IMR-90 (cell line): ENCODE results near the gene KCNE4. TPM values are rescaled to one million over a fixed set of nuclear protein-coding genes. Genes with fewer than 3 reads are reported as not detected.
A peak's percentile ranks its signal among the peaks of the same experiment; 100 is the strongest.

Source experiments
- ATAC-seq: fragments of 200-7000 bp; cut with Tn5 transposase; 2 replicates; pipeline ENCODE4 v1.9.1; 2020; ENCODE audit warnings: low read depth, mild to moderate bottlenecking, moderate library complexity
- BruUV-seq: library from RNA; stranded (reverse); fragments of 400-500 nt; replicated peaks from 2 replicates; lab custom pipeline; 2021; lab: Mats Ljungman, UMichigan
- CTCF ChIA-PET: fragments of 300-600 bp; formaldehyde crosslinking; extraction: SDS; loops from one replicate; lab custom pipeline; 2021; ENCODE audit warnings: antibody characterized with exemption; lab: Yijun Ruan, JAX
- POLR2A ChIA-PET: fragments of 300-600 bp; sonication (Branson Sonifier 250); formaldehyde crosslinking; loops from one replicate; lab custom pipeline; 2022; ENCODE audit warnings: antibody characterized with exemption; ENCODE audit not compliant: unreplicated experiment; lab: Charles Lee
- DNase-seq: peaks from one replicate; pipeline ENCODE4 v3.0.0; 2013
- H2AFZ ChIP-seq: replicated peaks from 2 replicates; pipeline ENCODE3; 2013; ENCODE audit warnings: low read length, mild to moderate bottlenecking; ENCODE audit not compliant: poor library complexity
- H2AK5ac ChIP-seq: 2 replicates; pipeline ENCODE4 v1.6.1; 2013; ENCODE audit warnings: low read depth, low read length, inconsistent platforms
- H2AK9ac ChIP-seq: replicated peaks from 2 replicates; pipeline ENCODE3; 2013; ENCODE audit warnings: mild to moderate bottlenecking, low read depth, low read length, moderate library complexity; ENCODE audit not compliant: poor library complexity
- H2BK120ac ChIP-seq: 2 replicates; pipeline ENCODE4 v1.6.1; 2013; ENCODE audit warnings: low read depth, low read length, inconsistent platforms
- H2BK15ac ChIP-seq: 3 replicates; pipeline ENCODE4 v1.6.1; 2013; ENCODE audit warnings: low read depth, low read length, inconsistent platforms
- H2BK20ac ChIP-seq: 2 replicates; pipeline ENCODE4 v1.6.1; 2013; ENCODE audit warnings: low read depth, mild to moderate bottlenecking, inconsistent platforms, low read length, moderate library complexity
- H2BK5ac ChIP-seq: 2 replicates; pipeline ENCODE4 v1.6.1; 2013; ENCODE audit warnings: mild to moderate bottlenecking, low read depth, low read length, inconsistent platforms; ENCODE audit not compliant: poor library complexity, severe bottlenecking
- H3K14ac ChIP-seq: replicated peaks from 2 replicates; pipeline ENCODE4 v1.6.1; 2013; ENCODE audit warnings: low read depth, low read length, inconsistent platforms
- H3K18ac ChIP-seq: 2 replicates; pipeline ENCODE4 v1.6.1; 2013; ENCODE audit warnings: low read depth, low read length, control low read depth
- H3K23ac ChIP-seq: 2 replicates; pipeline ENCODE4 v1.6.1; 2013; ENCODE audit warnings: low read depth, low read length, inconsistent platforms
- H3K27ac ChIP-seq: 2 replicates; pipeline ENCODE4 v1.5.1; 2013; ENCODE audit warnings: mild to moderate bottlenecking, control low read depth, low read length; ENCODE audit not compliant: insufficient read depth
- H3K27me3 ChIP-seq: 2 replicates; pipeline ENCODE4 v1.6.1; 2013; ENCODE audit warnings: low read length; ENCODE audit not compliant: control insufficient read depth, insufficient read depth
- H3K36me3 ChIP-seq: 2 replicates; pipeline ENCODE4 v1.6.1; 2013; ENCODE audit warnings: low read length, mixed read lengths; ENCODE audit not compliant: control insufficient read depth, insufficient read depth
- H3K4ac ChIP-seq: 2 replicates; pipeline ENCODE4 v1.6.1; 2013; ENCODE audit warnings: low read depth, low read length, inconsistent platforms
- H3K4me1 ChIP-seq: 2 replicates; pipeline ENCODE4 v1.6.1; 2013; ENCODE audit warnings: low read length, mixed read lengths; ENCODE audit not compliant: control insufficient read depth, insufficient read depth
- H3K4me2 ChIP-seq: 2 replicates; pipeline ENCODE4 v1.6.1; 2013; ENCODE audit warnings: low read depth, mild to moderate bottlenecking, control low read depth, low read length, moderate library complexity
- H3K4me3 ChIP-seq: 2 replicates; pipeline ENCODE4 v1.5.1; 2013; ENCODE audit warnings: low read depth, mild to moderate bottlenecking, control low read depth, low read length, moderate library complexity; ENCODE audit not compliant: insufficient read depth
- H3K56ac ChIP-seq: 2 replicates; pipeline ENCODE4 v1.6.1; 2013; ENCODE audit warnings: low read length, inconsistent platforms; ENCODE audit not compliant: insufficient read depth; ENCODE audit errors: extremely low read depth
- H3K79me1 ChIP-seq, 2 experiments: 2 replicates each; pipeline ENCODE4 v1.6.1; 2013; ENCODE audit warnings: low read length in 2 of 2, inconsistent platforms in 1 of 2, low read depth in 1 of 2
- H3K9ac ChIP-seq: 2 replicates; pipeline ENCODE4 v1.6.1; 2013; ENCODE audit warnings: low read depth, low read length, control low read depth
- H3K9me1 ChIP-seq: 2 replicates; pipeline ENCODE4 v1.6.1; 2013; ENCODE audit warnings: low read length, inconsistent platforms; ENCODE audit not compliant: insufficient read depth
- H3K9me3 ChIP-seq: 2 replicates; pipeline ENCODE4 v1.6.1; 2013; ENCODE audit warnings: low read length; ENCODE audit not compliant: control insufficient read depth, insufficient read depth
- H4K20me1 ChIP-seq: 2 replicates; pipeline ENCODE4 v1.6.1; 2013; ENCODE audit warnings: low read length, inconsistent platforms; ENCODE audit not compliant: insufficient read depth
- H4K5ac ChIP-seq: 2 replicates; pipeline ENCODE4 v1.6.1; 2013; ENCODE audit warnings: mild to moderate bottlenecking, low read depth, low read length, control low read depth
- H4K8ac ChIP-seq, 2 experiments: 2 replicates each; pipeline ENCODE4 v1.6.1; 2013; ENCODE audit warnings: low read depth in 2 of 2, low read length in 2 of 2, control low read depth in 1 of 2, inconsistent platforms in 1 of 2
- H4K91ac ChIP-seq: 2 replicates; pipeline ENCODE4 v1.6.1; 2013; ENCODE audit warnings: low read depth, low read length, inconsistent platforms; ENCODE audit not compliant: insufficient read depth
- CEBPB ChIP-seq: IDR thresholded peaks from 2 replicates; pipeline ENCODE4 v1.6.1; 2012; ENCODE audit warnings: low read depth, low read length, improper control_type of control experiment
- FOS ChIP-seq: fragments of 150-350 bp; IDR thresholded peaks from 2 replicates; pipeline ENCODE4 v1.6.1; 2016; ENCODE audit warnings: low read depth, low read length
- MAFK ChIP-seq: IDR thresholded peaks from 2 replicates; pipeline ENCODE4 v1.6.1; 2012; ENCODE audit warnings: low read depth, low read length, improper control_type of control experiment
- WGBS, 2 experiments: methylation state at CpG; one replicate each; pipeline versions ENCODE4 v1.1.5 to v1.1.7; 2013; ENCODE audit warnings: missing lambda C conversion rate in 2 of 2; ENCODE audit not compliant: insufficient read length in 1 of 2; ENCODE audit errors: extremely low coverage in 2 of 2; 5-methylcytosine and 5-hydroxymethylcytosine counted together
- dilution Hi-C: fragments of 300-500 bp; cut with HindIII; formaldehyde crosslinking; loops from one replicate; pipeline ENCODE4 v1.14.3; 2018; ENCODE audit warnings: low sequenced_read_pairs; ENCODE audit not compliant: unreplicated experiment
- in situ Hi-C: fragments of 300-500 bp; cut with MboI; formaldehyde crosslinking; loops from 3 replicates; pipeline ENCODE4 v1.14.3; 2019; ENCODE audit warnings: low sequenced_read_pairs, inconsistent platforms, mixed read lengths
- intact Hi-C: fragments of 100-400 bp; cut with micrococcal nuclease; formaldehyde crosslinking; loops from 2 replicates; pipeline ENCODE4 v1.10.0; 2022
- polyA plus RNA-seq, 3 experiments: library from polyadenylated mRNA; depleted of rRNA; stranded (reverse); fragments of >200 nt; gene quantifications; 2 replicates each; pipeline ENCODE4 v1.2.3, GENCODE V29; 2012; ENCODE audit warnings: low replicate concordance in 1 of 3
- total RNA-seq: library from RNA; depleted of rRNA; stranded (reverse); fragments of >200 nt; gene quantifications from 2 replicates; pipeline ENCODE4 v1.2.3, GENCODE V29; 2012

The KCNE4 gene
- total and polyA plus RNA-seq, 2 of the 4 experiments (the other 2 are of a cell fraction): 6.6 to 6.8 TPM

DNA sequence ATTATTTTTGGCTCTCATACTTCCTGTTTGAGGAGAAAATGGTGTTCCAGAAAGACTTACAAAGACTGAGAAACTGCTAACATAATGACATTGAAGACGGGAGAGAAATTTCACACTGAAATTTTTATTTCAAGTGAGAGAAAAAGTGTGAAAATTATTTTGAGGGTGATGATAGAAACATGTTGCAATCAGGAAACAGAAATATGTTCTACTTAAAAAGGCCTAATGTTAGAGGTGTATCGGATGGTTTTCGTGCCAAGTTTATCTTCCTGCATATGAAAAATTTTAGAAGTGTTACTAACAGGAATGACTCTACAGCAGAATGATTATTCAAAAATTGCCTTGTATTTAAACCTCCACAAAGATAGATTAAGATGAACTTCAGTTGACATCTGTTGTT lies 50.5 kb downstream of the KCNE4 start:
- Histone ChIP-seq H3K27ac (no peak overlapping the region), H3K79me1 (no peaks in the 10 kb centered on the region), H4K20me1 (no peaks in the 10 kb centered on the region), H3K14ac (no peak overlapping the region), H2BK5ac (no peak overlapping the region), H3K56ac (no peak overlapping the region), H3K36me3 (no peaks in the 10 kb centered on the region), H2BK15ac (no peak overlapping the region), H3K9me1 (no peaks in the 10 kb centered on the region), H3K4me3 (no peak overlapping the region), H2BK20ac (no peak overlapping the region), H2AK5ac (no peak overlapping the region), H4K91ac (no peak overlapping the region), H2AK9ac (no peak overlapping the region), H3K4me2 (no peak overlapping the region), H3K27me3 (no peaks in the 10 kb centered on the region), H3K4me1 (peaks cover 4% of the 10 kb centered on the region), H3K4ac (no peak overlapping the region), H4K5ac (no peak overlapping the region), H3K9ac (no peak overlapping the region), H3K18ac (no peak overlapping the region), H2BK120ac (no peak overlapping the region), H3K23ac (no peak overlapping the region), H3K9me3 (no peaks in the 10 kb centered on the region), H4K8ac (no peak overlapping the region), H2AFZ (no peak overlapping the region)
- POLR2A ChIA-PET: no interaction called here
- no peak for DNase-seq
- dilution Hi-C loops: no loop called here
- BruUV-seq: no TSS peak
- in situ Hi-C loops: no loop called here
- CTCF ChIA-PET: interaction anchor here (1.0 to 1.7 kb wide), 3 partner anchors 48 to 164 kb away, joined by 3 to 6 read pairs (median 3); no protein-coding TSS in a partner anchor
- no CpG with 5 or more reads among the region's 3 CpGs for WGBS, 2 experiments
- TF ChIP-seq MAFK (no peak), CEBPB (0 out of 2 replicates have a peak, but pooled peaks have one; percentile 5), FOS (no peak)
- intact Hi-C loops: no loop called here
- no peak for ATAC-seq
